HT1080 (cell line): ENCODE results near the gene MED13L. TPM values are rescaled to one million over a fixed set of nuclear protein-coding genes. Genes with fewer than 3 reads are reported as not detected.

Source experiments
- DNase-seq: peaks from one replicate; pipeline ENCODE4 v3.0.0-alpha.2; 2015; ENCODE audit warnings: low read depth
- total RNA-seq: library from RNA; depleted of rRNA; stranded (reverse); fragments of >200 nt; shearing (Covaris generic); gene quantifications from 2 replicates; pipeline ENCODE4 v1.2.3, GENCODE V29; 2014

MED13L gene
- total RNA-seq, 1 experiment from 2014 or later = 25.8 TPM

DNA sequence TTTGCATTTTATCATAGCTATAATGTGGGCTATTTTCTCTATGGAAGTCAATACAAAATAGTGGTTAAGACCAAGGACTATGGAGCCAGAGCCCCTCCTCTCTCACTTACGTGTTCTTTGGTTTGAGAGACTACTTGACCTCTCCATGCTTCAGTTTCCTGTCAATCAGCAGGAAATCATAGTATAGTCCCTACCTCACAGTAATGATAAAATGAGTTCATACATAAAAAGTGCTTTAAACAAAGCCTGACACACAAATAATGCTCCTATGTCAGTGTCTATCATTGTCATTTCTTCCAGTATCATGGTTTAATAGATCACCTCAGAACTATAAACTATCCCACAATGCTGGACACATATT is 90.4 kb downstream of the MED13L start:
- DNase-seq = no peak

DNA sequence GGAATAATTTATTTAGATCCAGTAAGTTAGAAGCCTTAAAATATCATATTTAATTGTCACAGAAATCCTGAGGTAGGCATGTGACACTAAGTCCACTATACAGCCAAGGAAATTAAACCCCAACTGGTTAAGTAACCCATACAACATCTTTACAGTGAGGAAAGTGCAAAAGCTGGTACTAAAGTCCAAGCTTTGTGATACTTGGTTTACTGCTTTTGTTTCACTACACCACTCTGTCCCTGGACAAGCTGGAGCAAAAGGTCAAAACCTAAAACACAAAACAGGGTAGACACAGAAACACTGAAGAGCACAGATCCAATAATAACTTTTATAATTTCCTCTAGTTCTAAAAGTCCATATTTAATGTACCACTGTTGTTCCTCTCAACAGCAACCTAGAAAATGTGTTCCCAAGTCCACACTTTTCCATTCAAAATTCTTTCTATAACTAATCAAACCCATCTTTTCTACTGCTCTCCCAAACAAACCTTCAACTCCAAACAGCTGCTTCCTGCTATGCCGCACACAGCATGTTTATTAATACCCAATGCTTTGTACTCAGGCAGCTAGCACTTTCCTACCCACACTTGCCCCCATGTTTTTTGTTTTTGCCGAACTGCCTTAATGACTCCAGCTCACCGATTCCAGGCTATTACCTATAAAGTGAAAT is 90.9 kb downstream of the MED13L start:
- no peak for DNase-seq

DNA sequence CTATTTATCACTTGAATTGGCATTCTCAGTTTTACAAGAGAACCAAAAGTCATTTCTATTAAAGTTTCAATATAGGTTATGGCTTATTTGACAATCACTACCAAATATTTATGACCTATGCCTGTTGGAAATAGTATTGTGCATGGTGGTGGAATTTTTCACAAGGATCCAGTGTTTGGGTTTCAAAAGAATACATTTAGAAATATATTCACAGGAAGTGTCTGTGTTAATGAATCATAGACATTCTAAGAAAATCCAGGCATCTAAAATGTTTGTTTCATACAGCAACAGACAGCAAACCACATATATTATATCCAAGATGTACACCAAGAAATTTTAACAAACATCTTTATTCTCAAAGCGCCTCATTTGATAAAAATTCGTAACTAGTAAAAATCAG is 92.7 kb downstream of the MED13L start:
- no peak for DNase-seq

DNA sequence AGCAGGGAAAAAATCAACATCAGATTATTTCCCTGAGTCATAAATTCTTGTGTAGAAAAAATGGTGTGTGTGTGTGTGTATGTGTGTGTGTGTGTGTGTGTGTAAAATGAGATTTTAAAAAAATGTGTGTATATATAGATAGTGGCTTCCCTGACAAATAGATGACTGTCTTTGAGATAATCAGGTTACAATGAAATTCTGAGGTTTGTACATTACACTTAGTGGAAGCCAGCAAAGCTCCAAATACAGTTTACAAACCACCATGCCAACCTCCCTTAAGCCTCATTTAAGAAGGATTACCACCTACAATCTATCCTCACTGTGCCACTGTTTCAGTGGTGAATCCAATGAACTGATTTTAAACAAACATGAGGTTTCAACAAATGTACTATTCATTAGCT is 93.8 kb downstream of the MED13L start:
- no peak for DNase-seq

DNA sequence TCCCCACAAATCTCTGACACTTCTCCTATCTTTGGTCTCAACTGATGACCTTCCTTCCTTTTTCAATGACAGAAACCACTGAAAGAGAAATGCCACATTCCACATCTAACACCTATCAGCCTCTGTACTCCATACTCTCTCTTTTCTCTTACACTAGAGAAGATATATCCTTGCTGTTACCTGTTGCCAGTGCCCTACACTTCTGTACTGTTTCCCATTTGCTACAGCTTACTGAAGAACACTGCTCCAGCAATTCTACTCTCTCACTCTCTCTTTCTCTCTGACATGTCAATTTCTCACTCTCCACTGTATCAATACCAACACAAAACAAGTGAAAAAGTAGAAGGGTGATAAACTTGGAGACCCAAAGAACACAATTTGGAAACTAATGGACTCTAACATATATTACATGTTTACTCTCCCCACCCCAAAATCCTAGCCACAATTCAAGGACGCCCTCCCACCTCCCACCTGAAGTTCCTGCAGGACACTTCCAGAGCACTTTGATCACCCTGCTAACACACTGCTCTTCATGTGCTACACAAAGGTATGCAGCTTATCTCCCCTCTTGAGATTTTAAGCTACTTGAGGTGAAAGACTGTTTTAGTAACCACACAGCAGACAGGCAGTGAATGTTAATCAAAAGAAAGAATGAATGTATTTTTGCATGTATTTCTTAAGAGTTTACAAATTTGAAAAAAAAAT is 95.0 kb downstream of the MED13L start:
- no peak for DNase-seq

DNA sequence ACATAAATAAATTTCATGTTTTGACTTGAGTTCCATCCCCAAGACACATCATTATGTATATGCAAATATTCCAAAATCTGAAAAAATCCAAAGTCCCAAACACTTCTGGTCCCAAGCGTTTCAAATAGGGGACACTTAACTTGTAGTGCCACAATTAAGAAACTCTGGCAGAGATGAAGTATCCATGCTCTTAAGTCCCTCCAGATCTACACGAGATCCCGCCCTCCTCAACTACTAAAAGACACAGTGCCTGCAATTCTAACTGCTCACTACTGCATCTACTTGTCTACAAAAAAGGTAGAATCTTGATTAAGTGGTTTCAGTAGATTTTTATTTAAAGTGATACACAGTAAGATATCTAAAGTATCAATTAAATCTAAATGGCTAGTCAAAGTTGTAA is 97.0 kb downstream of the MED13L start:
- DNase-seq = no peak

DNA sequence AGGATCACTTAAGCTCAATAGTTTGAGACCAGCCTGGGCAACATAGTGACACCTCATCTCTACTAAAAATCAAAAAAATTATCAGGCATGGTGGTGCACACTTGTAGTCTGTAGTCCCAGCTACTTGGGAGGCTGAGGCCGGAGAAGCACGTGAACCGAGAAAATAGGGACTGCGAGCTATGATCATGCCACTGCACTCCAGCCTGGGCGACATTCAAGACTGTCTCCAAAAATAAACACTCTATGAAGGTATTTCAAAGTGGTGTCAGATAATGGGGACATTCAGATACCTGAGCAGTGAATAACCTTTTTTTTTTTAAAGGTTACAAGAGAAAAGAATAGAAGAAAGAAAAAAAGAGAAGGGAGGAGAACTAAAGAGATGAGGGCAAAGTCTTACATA is 98.1 kb downstream of the MED13L start:
- no peak for DNase-seq

DNA sequence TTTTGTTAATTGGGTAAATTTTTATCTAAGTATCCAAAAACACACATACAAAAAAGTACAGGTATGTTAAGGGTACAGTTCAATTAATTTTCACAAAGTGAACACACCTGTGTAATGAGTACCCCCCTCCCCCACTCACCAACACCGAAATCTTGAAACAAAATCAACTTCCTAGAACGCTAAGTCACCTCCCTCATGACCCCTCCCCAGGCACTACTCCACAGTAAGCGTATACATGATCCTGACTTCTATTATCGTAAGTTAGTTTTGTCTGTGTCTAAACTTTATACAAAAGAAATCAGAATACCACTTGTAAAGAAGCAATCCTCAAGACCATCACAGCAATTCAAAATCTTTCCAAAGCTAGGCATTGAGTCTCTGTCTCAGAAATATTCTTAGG is 100.5 kb downstream of the MED13L start:
- no peak for DNase-seq

DNA sequence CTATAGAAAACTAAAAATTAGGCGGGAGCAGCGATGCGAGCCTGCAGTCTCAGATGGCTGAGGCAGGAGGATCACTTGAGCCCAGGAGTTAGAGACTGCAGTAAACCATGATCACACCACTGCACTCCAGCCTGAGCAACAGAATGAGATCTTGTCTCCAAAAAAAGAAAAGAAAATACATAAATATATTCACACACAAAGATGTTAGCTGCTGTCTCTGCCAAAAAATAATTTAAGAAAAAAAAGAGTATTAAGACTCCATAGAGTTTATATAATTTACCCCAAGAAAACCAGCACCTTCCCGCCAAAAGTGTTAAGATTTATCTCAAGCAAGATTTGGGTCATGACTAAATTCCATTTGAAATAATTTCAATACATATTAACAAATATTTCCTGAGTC is 102.6 kb downstream of the MED13L start:
- DNase-seq = no peak

DNA sequence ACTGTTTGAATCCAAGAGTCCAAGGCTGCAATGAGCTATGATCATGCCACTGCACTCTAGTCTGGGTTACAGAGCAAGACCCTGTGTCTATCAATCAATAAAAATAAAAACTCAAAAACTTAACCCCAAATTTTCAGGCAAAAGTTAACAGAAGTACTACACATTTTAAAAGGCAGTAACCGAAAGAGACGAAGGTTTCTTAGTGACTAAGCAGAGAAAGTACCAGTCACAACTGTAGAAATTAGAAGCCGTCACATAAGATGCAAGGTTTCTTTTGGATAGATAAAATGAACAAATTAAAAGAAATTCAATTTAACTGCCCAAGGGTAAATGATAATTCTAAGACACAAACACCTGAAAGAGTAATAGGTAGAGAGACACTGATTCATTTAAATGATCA is 103.5 kb downstream of the MED13L start:
- no peak for DNase-seq

DNA sequence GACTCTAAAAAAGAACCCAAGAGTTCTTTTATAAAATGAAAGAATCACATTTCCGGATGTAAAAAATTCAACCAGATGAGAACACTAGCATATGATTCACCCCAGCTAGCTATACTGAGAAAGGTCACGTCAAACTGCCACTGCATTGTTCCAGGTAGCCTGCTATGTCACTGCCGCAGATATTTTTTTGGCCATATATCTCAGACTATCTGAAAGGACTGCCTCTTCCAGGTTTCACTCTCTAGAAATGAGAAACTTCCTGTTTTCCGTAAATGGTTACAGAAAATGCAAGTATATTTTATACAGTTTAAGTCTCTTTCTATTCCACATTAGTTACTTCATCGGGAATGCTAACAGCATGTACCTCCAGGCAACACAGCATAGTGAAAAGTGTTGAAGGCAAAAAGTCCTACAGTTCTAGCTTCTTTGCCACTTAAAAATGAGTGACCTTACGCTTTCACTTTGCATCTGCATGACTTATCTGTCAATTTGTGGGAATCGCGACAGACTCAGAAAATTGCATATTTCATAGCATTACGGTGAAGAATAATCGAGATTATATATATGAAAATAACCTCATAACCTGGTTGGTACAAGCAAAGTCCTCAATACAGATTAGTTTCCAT is 105.2 kb downstream of the MED13L start:
- peak; percentile 53 for DNase-seq

DNA sequence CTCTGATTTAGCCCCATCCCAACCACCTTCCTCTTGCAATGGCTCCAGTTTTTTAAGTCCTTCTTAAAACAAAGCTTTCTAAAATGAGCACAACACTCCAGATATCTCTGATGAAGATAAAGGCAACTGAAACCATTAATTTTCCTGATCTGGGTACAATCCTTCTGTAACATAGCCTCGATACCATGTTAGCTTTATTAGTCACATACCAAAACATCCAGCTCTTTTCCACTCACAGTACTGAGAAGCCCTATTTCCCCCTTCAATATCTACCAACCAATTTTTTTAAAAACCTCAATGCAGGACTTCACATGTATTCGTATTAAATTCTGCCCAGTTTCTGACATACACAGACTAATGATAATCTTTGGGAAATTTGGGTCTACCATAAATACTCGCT is 105.9 kb downstream of the MED13L start:
- peak; percentile 50 for DNase-seq

DNA sequence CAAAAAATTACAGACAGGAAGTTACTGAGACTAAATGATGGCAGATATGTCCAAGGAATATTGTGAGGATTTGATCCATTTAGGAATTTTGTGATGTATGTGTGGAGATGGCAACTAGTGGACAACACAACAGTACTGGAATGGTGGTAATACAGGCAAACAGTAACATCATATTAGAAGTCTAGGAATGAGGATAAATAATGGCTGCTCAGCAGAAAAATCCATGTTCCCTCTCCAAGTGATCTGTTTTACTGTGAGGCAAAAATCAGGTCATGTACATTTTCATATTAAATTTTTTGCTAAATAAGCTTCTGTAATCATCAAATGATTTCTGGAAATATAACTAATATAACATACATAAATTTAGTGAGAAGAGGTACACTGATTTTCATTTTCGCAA is 108.4 kb downstream of the MED13L start:
- DNase-seq = no peak

DNA sequence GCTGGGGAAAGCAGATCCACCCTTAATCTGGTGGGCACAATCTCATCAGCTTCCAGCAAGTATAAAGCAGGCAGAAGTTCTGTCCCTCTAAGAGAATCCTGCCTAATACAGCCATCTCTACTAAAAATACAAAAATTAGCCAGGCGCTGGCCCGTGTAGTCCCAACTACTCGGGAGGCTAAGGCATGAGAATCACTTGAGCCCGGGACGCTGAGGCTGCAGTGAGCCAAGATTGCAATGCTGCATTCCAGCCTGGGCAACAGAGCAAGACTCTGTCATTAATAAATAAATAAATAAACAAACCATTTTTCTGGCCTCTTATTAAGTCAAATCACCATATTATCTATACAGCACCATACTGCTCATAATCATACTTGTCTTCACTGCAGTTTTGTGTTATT is 111.2 kb downstream of the MED13L start:
- DNase-seq = no peak

DNA sequence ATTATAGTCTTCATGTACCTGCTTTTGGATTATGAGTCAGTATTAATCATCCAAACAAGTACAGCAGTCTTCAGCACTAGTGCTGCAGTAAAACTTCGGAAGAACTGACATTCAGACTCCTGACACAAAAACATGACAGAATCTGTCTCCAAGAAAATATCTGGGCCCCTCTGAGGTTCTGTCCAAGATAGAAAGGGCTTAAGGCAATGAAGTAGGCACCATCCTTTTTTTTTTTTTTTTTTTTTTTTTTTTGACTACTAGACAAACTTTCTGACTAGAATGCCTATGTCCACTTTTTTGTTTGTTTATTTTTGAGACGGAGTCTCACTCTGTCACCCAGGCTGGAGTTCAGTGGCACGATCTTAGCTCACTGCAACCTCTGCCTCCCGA is 112.5 kb downstream of the MED13L start:
- peak; percentile 77 for DNase-seq

DNA sequence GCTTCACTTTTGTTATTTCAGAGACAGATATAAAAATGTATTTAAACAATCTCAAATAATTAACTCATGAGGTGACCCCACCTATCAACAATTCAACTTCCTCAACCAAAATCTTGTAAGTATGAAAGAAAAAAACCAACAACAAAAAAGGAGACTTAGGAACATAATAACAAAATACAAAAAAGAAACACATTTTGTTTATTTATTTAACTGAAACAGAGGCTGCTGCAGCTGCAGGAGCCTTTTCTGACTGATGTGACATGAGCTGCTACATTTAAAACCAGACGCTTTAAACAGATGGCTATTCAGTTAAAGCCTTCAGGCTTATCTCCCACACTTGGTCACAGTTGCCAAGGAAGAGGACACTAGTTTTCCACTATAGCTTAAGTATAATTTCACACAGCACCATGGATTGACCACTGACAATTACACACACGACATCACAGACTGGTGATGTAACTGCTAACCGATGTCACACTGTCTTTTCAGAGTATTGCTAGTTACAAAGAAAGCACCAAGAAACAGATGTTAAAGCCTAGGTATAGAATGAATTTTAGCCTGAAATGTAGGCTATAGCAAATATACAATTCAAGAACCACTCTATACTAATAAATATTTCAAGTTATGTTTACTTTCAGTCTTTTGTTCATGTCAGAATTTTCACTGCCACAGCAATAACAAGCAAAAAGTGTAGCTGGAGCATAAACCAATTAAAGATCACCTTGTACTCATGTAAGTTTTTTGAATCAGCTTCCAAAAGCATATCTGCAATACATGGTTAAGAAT is 113.0 kb downstream of the MED13L start:
- DNase-seq = no peak

DNA sequence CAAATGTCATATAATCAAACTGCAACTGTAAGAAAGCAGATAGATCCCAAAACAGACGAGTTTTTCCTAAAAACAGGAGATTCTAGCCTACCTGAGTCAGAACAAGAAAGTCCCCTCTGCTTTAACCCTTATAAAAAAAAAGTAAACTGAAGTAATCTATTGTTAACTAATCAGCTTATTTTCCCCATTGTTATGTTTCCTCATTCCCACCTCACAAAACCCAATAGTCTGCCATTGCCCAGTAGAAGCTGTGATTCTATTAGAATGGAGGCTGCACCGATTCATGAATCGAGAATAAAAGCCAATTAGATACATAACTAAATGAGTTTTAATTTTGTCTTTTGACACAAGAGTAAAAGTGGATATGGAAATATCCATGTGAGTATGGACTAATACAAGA is 115.4 kb downstream of the MED13L start:
- DNase-seq = no peak

DNA sequence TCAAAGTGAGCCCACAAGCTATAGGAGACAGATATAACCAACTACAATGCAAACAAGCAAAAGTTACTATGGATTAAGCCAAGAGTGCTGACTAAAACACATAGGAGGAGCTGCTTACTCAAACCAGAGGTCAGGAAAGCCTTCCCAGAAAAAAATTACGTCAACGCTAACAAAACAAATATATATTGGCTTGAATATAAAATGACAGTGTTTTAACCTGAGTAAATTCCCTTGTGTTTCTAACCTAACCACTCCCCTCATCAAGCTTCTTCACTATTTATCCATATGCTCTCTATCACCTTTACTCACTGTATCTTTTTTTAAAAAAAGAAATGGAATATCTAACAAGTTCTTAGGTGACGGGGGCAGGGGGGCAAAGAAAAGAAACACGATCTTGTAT is 115.9 kb downstream of the MED13L start:
- no peak for DNase-seq

DNA sequence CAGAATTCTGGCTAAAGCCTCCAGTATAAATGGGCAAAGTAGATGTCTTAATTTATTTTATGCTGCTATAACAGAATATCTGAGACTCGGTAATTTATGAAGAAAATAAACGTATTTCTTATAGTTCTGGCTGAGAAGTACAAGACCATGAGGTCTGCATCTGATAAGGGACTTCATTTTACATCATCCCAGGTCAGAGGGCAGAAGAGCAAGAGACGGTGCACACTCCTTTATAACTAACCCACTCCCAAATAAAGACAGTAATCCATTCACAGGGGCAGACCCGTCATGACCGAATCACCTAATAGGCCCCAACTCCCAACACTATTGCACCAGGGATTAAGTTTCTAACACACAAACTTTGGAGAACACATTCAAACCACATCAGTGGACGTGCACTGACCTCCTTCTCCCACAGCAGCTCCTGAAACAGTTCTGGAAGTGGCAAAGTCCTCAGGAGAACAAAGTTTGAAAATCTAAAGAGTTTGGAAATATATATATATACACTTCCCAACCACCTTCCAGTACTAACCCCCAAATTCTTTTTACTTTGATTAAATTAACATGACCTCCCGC is 116.5 kb downstream of the MED13L start:
- no peak for DNase-seq

DNA sequence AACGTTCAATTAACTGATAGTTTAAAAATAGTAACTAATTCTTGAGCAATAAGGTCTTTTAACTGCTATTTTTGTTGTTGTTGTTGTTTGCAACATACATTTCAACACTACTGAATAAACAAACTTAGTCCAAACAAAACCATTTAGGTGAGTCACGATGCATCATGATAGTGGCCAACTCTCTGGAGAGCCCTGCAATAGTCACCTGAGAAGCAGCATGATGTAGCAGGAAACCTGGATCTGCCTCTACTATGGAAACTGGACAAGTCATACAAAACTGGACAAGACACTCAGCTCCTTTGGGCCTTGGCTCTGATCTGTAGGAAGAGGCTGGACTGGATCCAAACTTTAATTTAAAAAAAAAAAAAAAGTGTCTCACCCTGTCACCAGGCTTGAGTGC is 117.3 kb downstream of the MED13L start:
- DNase-seq = peak; percentile 60

DNA sequence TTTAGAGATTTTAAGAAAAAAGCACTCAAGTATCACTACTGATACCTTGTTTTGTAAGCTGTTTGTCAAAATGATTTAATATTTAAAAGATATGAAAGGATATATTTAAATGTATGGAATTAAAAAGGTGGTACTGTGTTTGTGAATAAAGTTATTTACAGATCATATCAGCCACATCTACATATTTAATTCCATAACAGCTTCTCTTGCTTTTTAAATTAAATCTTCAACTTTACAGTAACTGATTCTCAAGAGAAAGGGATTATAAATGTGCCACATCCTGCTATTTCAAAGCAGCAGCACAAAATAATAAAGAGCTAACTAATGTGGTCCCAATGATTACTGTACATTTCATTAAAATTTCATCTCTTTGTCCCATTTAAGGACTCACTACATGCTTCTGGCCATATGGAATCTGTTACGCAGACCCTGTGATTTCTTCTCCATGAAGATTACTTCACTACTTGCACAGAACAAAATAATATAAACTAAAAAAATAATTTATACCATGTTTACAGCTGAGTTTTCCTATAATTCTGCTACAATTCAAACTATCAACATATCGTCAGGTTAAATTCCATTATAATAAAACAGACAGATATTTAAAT is 117.8 kb downstream of the MED13L start:
- DNase-seq = no peak
